Measurements from ENCODE around the gene PRKAG3.

PRKAG3 gene

DNA sequence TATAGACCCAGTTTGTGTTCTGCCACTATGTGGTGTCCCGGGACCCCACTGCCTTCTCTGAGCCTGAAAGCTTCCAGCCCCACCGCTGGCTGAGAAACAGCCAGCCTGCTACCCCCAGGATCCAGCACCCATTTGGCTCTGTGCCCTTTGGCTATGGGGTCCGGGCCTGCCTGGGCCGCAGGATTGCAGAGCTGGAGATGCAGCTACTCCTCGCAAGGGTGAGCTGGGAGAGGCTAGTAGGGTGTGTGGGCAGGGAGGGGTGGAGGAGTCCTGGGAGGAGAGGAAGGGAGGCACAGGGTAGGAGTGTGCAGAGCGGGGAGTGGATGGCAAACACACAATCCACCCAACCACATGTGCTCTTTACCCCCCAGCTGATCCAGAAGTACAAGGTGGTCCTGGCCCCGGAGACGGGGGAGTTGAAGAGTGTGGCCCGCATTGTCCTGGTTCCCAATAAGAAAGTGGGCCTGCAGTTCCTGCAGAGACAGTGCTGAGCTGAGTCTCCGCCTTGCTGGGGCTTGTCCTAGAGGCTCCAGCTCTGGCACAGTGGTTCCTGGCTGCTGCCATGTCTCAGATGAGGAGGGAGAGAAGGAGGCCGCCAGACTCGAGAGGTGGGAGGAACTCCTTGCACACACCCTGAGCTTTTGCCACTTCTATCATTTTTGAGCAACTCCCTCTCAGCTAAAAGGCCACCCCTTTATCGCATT, 16.9 kb downstream of the PRKAG3 start:
- no peak for DNase-seq (ENCODE audit: low read depth)

DNA sequence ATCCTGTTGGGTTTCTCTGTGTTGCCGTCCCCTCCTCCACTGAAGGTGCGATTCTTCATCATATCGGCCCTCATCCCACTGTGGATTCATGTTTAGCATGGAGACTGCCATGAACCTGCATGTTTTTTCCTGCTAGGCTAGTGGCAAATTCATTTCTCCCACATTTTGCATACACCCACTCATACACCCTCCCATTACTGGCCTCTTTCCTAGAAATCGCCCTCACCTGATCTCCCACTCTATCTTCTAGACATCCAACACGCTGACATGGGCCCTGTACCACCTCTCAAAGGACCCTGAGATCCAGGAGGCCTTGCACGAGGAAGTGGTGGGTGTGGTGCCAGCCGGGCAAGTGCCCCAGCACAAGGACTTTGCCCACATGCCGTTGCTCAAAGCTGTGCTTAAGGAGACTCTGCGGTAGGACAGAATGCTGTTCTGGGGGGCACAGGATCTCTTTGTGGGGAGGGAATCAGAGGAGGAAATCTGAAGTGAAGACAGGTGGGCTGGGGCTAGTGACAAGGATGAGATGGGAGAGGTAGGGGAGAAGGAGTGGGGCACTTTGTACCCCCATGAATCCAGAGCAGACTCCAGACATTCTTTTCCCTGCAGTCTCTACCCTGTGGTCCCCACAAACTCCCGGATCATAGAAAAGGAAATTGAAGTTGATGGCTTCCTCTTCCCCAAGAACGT, 17.7 kb downstream of the PRKAG3 start:
- no peak for DNase-seq (ENCODE audit: low read depth)

DNA sequence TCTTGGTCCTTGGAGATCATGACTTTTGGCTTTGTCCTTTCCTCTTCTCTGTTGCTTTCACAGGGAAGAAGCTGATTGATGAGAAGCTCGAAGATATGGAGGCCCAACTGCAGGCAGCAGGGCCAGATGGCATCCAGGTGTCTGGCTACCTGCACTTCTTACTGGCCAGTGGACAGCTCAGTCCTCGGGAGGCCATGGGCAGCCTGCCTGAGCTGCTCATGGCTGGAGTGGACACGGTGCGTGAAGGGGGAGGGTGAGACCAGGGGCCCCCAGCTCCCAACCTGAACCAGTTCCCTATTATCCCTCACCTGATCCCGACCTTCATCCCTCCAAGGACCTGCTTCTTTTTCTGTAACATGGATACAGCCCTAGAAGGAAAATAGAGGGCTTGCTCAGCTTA, 18.7 kb downstream of the PRKAG3 start:
- DNase-seq (ENCODE audit: low read depth) = no peak

DNA sequence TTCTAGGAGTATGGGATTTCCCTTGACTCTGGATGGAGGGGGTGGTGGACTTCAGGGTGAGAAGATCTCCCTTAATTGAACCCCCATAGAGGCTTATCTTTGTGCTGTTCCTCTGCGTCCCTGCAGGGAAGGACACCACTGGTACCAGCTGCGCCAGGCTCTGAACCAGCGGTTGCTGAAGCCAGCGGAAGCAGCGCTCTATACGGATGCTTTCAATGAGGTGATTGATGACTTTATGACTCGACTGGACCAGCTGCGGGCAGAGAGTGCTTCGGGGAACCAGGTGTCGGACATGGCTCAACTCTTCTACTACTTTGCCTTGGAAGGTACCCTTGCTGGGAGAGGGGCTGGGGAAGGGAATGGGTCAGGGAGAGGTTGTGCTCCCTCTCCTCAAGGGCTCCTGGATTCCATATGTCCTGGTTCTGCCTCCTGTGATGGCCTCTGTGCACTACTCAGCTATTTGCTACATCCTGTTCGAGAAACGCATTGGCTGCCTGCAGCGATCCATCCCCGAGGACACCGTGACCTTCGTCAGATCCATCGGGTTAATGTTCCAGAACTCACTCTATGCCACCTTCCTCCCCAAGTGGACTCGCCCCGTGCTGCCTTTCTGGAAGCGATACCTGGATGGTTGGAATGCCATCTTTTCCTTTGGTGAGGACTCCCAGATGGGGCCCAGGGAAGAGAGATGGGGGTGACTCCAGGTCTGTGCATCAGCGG, 19.3 kb downstream of the PRKAG3 start:
- no peak for DNase-seq (ENCODE audit: low read depth)

DNA sequence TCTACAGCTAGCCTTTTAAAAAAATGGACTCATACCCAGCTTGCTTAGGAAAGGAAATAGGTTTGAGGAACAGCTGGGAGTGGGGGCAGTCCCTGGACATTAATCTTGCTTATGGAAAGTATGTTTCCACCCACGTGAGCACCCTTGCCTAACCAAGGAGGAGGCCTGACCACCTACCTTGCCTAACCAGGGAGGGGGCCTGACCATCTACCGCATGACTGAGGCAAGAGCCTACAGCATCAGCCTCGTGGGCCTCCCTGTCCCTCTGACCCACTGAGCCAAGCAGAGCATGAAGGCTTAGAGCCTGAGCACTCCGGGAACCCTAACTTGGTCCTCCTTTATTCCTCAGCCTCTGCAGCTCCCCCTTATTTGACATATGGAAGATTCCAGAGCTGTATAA, 20.2 kb downstream of the PRKAG3 start:
- DNase-seq (ENCODE audit: low read depth) = no peak

DNA sequence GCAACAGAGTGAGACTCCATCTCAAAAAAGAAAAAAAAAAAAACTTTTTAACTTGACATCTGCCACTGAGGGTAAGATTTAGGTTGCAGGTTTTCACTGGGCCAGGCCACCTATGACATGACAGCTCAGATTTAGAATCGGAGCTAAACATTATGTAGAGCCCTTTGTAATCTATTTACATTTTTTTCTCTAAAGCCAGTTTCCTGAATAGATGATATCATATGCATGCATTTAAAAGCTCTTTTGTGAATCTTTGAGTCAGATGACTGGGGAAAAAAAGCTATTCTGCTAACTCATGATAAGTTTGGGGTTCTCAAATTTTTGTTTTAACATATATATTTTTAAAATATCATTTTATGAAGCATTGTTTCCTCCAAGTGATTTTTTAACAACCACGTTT, 21.3 kb downstream of the PRKAG3 start:
- no peak for DNase-seq (ENCODE audit: low read depth)

DNA sequence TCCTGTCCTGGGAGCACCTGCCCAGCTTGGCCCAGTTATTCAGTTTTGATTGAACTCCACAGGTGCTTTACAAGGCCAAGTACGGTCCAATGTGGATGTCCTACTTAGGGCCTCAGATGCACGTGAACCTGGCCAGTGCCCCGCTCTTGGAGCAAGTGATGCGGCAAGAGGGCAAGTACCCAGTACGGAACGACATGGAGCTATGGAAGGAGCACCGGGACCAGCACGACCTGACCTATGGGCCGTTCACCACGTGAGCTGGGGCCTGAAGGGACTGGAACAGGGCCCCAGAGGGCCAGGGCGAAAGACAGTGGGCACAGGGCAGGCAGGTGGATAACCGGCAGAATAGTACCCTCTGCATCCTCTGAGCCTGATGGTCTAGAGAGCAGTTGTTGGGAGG, 22.1 kb downstream of the PRKAG3 start:
- DNase-seq (ENCODE audit: low read depth) = no peak

DNA sequence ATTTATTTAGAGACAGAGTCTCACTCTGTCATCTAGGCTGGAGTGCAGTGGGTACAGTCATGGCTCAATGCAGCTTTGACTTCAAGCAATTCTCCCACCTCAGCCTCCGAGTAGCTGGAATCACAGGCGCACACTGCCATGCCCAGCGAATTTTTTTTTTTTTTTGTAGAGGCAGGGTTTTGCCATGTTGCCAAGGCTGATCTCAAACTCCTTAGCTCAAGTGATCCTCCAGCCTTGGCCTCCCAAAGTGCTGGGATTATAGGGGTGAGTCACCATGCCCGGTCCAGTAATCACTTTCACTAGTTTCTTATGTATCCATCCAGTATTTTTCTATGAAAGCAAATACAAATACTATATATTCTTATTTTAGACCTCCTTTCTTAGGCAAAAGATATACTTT, 24.0 kb downstream of the PRKAG3 start:
- DNase-seq (ENCODE audit: low read depth) = no peak

DNA sequence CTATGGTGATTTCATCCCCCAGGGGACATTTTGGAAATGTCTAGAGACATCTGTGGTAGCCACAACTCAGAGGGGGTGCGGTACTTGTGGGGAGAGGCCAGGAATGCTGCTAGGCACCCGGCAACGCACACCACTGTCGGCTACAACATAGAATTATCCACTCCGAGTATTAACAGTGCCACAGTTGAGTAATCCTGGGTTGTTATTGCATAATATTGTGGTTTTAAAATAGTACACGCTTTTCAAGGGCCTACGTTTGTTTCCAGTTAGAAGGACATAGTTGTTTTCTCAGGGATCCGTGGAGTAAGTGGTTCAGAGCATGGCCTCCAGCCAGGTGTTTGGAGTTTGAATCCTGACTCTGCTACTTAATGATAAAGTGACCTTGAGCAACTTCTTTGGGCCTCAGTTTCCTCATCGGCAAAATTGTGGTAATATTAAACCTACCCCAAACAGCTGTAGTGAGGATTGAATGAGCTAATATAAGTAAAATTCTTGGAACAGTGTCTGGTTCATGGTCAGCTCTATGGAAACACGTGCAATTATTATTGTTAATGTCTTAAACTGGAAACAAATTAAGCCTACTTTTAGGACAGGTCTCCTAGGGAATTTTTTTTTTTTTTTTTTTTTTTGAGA, 25.1 kb downstream of the PRKAG3 start:
- no peak for DNase-seq (ENCODE audit: low read depth)

DNA sequence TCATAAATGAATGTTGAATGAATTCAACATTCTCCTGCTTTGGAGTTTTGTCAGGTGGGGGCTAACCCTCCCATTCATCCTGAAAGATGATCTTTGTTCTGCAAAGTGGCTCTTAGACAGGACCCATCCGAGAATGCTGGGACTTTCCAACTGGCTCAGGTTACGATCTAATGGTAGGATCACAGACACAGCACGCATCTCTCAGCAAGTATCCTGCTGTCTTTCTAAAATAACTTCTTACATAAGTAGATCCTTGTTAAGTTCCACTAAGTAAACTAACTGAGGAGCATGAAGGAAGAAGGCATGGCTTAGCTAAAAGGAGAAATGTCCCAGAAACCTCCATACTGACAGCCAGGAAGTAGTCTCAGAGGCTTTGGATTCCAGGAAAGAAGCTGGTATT, 26.0 kb downstream of the PRKAG3 start:
- DNase-seq (ENCODE audit: low read depth) = no peak

DNA sequence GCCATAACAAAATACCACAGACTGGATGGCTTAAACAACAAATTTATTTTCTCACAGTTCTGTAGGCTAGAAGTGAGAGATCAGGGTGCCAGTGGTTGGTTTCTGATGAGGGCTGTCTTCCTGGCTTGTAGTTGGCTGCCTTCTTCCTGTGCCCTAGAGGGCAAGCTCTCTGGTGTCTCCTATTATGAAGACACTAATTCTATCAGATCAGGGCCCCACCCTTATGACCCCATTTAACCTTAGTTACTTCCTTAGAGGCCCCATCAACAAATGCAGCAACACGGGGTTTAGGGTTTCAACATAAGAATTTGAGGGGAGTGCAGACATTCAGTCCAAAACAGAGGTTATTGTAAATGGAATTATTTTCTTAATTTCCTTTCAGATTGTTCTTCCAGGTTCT, 26.8 kb downstream of the PRKAG3 start:
- DNase-seq (ENCODE audit: low read depth) = no peak

DNA sequence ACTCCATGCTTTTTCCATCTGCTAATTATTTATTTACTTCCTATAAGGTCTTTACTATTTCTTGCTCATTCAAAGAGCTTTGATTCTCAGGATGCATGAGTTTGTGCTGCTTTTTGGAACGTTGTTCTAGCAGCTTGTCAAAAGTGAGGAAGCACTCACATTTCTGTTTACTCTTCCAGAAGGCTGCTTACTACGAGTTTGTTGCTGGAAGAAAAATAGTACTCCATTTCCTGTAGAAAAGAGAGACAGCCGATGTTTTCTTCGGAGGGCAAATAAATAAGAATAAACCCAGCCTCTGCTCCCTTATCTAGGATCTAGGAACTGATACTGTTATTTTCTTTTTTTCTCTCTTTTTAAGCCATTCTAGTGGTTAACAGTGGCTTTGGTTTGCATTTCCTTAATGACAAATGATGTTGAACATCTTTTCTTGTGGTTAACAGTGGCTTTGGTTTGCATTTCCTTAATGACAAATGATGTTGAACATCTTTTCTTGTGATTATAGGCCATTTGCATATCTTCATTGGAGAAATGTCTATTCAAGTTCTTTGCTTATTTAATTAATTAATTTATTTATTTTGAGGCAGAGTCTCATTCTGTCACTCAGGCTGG, 29.1 kb downstream of the PRKAG3 start:
- no peak for DNase-seq (ENCODE audit: low read depth)

DNA sequence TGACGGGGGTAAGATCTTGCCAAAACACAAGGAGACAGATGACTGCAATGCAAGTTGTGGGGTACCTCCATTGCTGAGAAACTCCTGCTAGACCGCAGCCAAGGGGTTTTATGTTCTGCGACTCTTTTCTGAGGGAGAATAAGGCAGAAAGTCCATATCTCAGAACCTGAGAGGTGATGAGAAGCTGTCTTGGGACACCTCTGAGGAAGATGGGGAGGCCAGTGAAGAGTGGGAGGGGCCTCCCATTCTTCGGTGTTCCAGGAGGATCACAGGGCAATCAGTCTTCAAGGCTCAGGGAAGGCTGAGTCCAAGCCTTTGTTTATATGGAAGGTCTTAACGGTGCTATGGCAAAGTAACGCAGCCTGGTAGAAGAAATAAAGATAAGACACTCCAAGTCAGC, 31.6 kb downstream of the PRKAG3 start:
- no peak for DNase-seq (ENCODE audit: low read depth)

DNA sequence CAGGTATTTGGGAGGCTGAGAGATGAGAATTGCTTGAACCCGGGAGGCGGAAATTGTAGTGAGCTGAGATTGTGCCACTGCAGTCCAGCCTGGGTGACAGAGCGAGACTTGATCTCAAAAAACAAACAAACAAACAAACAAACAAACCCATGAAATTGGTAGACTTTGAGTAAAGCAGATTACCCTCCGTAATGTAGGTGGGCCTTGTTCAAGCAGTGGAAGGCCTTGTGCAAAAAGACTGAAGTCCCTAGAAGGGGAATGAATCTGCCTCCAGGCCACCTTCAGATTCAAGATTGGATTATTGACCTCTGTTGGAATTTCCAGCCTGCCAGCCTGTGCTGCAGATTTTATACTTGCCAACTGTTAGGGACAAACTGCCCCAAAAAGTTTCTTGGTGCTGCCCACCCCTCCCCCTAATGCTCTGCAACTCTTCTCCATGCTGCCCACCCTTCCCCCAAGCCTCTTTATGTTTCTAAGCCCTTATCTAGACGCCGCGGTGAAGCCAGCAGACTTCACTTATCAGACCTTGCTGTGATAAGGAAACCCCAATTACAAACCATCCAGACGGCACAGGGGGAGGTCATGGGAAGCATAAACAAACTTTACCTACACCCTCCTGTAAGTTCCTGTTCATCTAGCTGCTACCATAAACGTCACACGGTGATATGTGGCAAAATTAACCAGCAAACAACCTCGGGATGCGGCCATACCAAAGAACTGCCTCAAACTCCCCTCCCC, 32.7 kb downstream of the PRKAG3 start:
- DNase-seq (ENCODE audit: low read depth) = no peak

DNA sequence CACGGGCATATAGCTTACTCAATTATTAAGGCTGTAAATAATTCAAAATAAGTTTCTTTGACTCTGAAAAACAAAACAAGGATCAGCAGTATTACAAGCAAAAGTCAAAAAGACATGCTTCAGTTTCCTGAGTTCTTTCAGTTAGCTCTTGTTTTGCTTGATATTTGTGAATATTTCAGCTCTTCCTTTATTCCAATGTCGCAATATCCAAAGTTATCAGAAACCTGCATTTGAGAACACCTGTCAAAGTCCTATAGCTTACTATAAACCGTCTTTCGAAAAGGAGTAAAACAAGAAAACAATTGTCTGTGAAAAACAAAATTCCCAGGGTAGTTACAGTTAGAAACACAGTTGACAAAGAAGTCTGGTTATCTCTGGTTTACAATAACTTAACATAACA, 34.9 kb downstream of the PRKAG3 start:
- no peak for DNase-seq (ENCODE audit: low read depth)

DNA sequence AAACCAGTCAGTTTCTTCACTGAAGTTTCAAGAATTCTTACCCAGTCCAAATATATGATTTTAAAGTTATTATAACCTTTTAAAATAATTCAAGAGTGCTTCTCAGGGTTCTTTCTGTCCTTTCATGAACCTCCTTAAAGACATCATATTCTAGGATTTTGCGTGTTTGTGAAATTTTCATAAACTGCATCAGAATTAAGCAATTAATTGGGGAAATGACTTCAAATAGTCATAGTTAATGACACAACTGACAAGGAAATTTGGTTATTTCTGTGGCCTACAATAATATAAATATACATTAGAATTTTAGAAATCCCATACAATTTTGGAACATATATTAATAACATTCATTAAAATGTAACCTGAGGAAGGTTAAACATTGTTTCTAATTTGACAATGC, 39.2 kb downstream of the PRKAG3 start:
- DNase-seq (ENCODE audit: low read depth) = no peak

DNA sequence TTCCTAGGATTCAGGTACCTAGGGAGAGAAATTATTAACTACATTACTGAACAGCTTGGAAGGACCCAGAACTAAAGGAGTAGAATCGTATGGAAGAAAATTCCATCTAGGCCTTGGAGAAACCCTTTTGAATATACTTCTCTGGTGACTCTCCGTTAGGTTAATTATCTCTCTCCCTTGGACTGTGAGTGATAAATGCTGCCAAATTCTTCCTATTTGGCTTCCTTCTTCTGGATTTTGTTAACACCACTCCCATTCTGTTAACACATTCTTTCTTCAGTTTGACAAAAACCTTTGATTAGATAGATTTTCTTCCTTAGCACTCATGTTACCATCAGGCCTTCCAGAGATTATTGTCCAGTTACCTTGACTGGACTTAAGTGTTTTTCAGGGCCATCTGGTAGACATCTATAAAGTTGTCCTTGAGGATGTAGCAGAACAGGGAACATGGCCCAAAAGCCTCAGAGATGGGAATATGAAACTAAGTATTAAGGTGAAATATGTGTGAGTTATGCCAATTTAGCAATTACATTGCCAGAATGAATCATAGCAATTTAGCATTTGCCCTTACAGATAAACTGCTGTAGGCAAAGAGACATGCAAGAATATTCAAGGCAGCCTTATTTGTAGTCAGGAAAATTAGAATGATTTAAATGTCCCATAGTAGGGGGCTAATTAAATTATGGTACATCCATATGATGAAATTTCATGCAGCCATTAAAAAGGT, 42.9 kb downstream of the PRKAG3 start:
- no peak for DNase-seq (ENCODE audit: low read depth)

DNA sequence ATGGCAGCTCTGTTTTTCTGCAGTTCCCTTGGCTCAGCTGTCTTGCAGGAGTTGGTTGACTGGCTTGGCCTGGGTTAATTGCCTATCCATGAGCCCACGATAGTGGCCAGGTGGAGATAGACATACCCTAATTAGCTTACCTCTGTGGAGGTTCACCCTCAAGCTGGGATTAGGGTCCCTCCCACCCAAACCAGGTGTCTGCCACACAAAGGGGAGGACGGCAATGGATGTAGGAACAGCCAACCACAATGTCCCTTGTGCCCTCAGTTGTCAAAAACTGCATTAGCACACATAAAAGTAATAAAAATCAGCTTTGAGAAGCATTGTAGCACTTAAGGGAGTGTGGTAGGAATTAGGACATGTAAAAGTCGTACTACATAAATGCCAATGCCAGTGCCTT, 45.5 kb downstream of the PRKAG3 start:
- no peak for DNase-seq (ENCODE audit: low read depth)

DNA sequence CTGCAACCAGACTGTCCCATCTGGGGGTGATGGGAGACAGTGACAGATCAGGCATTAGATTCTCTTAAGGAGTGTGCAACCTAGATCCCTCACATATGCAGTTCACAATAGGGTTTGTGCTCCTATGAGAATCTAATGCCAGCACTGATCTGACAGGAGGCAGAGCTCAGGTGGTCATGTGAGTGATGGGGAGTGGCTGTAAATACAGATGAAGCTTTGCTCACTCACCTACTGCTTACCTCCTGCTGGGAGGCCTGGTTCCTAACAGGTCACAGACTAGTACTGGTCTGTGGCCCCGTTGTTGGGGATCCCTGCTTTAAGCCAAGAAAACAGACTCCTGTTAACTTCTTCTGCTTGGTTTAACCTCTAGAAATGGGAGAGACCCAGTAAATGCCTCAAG, 46.5 kb downstream of the PRKAG3 start:
- DNase-seq (ENCODE audit: low read depth) = no peak

DNA sequence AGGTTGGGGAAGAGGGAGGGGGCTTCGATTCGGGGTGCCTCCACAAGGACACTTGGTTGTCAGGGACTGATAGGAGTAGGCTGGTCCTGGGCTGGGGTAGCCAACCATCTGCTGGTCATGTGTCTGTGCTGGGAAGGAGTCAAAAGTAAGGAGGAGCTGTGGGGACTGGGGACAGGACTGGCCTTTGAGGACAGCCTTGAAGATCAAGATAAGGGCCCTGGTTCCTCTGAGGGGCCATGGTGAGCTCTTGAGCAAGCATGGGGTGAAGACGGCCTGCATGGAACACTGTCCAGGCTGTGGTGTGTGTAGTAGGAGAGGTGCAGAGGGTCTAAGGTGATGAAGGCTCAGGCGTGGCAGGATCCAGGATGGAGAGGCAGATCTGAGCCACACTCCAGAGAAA, 47.9 kb downstream of the PRKAG3 start:
- no peak for DNase-seq (ENCODE audit: low read depth)

DNA sequence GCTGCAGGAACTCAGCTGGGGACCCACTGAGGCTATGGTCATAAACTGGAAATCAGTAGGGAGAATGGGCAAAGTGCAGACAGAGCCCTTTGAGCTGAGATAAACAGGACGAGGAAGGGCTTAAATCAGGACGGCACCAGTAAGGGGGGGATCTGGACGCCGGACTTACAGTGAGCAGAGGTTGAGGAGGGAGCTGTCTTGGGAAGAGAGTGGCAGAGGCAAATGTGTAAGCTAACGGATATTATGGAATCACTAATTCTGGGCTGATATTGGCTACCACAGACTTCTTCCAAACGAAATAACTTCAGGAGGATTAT, 49.1 kb downstream of the PRKAG3 start:
- no peak for DNase-seq (ENCODE audit: low read depth)
